Measurements from ENCODE around the gene RNF32.
"Not testable (repeated sequence)": the region's sequence is repeated elsewhere in the genome, so short reads cannot be mapped to it uniquely, and the experiment has no call there.

The RNF32 gene

DNA sequence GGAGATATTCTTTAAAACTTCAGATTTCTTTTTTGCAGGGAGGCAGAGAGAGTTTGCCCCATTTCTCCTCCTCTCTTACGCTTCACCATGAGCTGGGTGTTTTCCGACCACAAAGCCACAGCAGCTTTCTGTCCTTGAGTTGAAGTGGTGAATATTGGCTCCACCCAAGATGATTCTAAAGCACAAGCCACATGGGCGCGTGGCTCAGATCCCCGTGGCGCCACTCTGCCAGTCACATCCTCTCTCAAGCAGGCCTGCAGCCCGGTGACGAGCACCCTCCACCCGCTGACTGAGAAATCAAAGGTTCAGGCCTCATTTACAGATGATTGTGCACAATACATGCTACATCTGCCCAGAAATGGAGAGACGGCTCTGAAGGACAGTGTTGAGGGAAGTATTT is 27.6 kb upstream of the RNF32 start:
- in situ Hi-C loops (cut with MboI; ENCODE audit: low sequenced_read_pairs), result no loop called here

DNA sequence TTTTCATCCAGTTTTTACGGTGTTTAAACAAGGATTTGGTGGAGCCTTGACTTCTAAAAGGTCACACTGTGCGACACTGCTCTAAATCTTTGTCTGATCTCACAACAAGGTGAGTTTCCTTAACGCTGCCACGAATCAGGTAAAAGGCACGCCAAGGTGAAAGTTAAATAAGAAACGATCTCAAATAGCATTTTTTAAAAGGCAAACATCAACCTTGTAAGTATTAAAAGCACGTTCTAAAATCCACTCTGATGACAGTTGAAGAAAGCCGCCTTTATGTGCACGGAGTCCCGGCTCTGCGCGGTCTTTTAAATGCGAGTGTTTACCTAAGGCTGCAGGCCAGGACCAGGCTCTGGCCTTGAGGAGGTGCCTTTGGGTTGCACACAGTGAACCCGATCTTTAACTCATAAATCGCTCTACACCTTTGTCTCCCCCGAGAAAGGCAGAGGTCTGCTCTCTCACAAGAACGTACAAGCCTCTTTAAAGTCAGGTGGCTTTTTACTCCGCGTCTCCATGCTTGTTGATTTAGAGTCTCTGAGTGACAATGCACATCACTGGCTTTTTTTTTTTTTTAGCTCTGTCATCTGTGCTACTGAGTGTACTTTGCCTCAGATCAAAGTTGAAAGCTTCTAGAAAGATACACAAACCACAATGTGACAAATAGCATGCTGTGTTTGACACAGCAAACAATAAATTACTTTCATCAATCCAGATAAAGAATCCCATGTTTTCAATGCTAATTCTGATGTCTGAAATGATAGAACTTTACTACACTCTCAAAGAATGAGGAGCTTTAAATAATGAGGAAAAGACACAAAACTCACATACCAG is 25.9 kb upstream of the RNF32 start:
- in situ Hi-C loops (cut with MboI; ENCODE audit: low sequenced_read_pairs), result no loop called here

DNA sequence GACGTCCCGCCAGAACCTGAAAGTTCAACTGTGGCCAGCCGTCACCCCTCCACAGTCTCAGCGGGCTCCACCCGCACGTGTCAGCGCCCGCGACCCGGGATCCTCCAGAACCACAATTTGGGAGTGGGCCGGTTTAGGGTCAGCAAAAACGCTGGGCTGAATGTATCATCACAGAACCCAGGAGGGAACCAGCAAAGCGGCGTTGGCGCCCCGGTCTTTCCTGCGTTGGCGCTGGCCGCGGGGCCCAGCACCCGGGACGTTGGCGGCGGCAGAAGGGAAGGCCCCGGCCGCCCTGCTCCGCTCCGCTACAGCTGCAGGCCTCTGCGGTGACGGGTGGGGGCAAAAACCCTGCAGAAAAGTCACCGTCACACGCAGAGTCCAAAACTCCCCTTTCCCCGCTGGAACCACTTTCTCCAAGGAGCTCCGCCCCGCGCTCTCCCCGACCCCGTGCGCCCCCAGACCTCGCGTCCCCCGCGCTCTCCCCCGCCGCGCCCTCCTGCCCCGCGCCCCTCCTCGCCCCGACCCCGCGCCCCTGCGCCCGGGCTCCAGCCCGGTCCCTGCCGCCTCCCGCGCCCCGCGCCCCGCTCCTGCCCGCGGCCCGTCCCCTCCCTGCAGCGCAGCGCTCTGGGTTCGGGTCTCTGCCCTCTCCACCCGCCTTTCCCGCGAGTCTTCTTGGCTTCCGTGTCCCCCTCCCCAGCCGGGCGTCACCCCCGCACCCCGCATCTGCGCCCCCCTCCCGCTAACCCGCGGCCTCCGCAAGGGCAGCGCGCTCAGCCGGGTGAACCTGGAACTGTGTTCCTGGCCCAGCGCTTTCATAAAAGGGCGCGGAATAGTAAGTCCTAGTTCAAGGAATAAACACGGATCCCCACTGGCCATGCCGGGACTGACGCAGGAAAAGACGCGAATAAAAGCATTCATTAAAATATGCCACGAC is 24.0 kb upstream of the RNF32 start:
- in situ Hi-C loops (cut with MboI; ENCODE audit: low sequenced_read_pairs), result no loop called here

DNA sequence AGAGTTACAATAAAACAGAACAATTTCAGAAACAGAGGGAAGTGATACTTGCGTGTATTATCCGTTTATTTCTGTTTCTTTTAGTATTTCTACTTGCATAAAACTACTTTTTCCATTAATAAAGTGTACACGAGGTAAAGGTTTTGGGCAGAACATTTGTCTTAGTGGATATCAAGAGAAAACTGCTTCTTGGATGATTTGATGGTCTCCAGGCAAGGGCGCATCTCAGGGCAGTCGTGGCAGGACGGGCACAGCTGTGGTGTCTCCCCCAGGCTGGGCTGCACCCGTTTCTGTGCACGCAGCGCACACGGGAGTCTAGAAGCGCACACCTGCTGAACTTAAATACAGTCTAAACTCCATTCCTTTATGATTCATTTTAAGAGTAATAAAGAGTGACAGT is 23.4 kb upstream of the RNF32 start:
- in situ Hi-C loops (cut with MboI; ENCODE audit: low sequenced_read_pairs), result no loop called here

DNA sequence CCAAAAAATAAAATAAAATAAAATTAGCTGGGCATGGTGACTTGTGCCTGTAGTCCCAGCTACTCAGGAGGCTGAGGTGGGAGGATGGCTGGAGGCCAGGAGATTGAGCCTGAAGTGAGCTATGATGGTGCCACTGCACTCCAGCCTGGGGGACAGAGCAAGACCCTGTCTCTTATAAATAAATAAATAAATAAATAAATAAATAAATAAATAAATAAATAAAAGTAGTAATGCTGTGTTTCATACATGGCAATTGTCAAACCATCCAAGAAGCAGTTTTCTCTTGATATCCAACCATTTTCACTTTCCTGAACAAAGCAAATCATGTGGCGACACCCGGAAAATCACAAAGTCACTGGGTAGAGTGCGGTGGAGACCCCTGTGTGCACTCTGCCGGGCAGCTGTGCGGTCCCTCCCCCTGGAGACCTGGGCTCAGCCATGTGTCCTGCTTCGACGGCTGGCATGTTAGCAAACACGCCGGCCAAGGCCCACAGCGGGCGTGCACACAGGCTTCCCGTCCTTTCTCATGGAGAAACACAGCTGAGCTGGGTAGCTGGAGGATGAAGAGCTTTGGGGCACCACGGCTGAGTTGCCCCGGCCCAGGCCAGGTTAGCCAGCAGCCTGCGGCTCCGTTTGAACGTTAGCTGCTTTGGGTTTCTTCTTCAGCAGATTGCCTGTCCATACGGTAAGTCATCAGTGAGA is 22.3 kb upstream of the RNF32 start:
- in situ Hi-C loops (cut with MboI; ENCODE audit: low sequenced_read_pairs), result no loop called here

DNA sequence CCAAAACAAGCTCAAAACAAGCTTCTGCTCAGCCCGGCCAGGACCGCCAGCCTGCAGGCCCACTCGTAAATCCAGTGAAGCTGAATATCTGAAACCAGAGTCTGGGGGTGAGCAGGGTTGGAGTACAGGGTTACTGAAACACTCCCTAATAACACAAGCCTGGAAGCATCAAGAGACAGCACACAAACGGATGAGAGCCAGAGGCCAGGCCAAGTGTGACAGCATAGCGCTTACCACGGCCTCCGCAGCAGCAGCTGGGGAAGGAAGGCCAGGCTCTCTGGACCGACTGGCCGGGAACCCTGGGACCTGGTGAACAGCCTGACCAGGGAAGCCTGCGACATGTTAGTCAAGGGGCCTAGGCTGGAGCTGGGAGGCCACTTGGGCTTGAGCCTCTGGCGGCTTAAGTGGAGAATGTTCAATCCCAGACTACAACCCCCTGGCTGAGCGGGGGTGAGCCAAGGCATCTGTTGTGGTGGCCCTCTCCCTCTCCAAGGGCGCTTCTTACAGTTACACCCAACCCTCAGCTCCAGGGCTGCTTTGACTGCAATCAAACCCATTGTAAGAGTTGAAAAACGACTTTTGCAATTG is 21.7 kb upstream of the RNF32 start:
- in situ Hi-C loops (cut with MboI; ENCODE audit: low sequenced_read_pairs), result no loop called here

DNA sequence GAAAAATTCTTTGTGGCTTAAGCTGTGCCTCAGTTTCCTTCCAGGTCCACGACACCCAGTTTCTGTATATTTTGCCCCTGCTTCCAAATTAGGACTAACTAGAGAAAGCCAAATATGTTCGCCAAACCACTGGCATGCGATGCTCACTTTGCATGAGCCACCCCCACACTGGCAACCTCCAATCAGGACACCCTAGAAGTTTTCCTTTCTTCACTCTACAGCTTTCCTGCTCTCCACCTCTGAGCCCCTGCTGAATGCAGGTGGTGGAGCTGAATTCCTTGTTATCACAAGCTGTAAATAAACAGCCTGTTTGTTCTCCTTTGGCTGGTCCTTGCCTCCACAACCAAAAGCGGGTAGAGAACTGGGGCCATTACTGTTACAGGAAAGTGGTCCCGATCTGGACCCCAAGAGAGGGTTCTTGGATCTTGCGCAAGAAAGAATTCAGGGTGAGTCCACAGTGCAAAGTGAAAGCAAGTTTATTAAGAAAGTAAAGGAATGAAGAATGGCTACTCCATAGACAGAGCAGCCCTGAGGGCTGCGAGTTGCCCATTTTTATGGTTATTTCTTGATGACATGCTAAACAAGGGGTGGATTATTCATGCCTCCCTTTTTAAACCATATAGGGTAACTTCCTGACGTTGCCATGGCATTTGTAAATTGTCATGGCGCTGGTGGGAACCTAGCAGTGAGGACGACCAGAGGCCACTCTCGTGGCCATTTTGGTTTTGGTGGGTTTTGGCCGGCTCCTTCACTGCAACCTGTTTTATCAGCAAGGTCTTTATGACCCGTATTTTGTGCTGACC is 20.9 kb upstream of the RNF32 start:
- in situ Hi-C loops (cut with MboI; ENCODE audit: low sequenced_read_pairs), result not testable (repeated sequence)

DNA sequence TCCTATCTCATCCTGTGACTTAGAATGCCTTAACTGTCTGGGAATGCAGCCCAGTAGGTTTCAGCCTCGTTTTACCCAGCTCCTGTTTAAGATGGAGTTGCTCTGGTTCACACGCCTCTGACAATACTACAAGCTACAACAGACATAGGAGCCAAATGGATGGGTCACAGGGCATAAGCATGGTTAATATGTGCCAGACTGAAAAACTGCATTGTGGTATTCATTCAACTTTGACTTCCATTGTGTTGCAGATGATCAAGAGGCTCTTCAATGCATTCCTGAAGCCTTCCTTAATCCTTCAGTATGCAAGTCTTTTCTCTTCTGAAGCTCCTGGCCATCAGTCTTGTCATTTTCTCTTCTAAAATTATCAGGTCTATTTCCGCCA is 20.3 kb upstream of the RNF32 start:
- in situ Hi-C loops (cut with MboI; ENCODE audit: low sequenced_read_pairs), result no loop called here

DNA sequence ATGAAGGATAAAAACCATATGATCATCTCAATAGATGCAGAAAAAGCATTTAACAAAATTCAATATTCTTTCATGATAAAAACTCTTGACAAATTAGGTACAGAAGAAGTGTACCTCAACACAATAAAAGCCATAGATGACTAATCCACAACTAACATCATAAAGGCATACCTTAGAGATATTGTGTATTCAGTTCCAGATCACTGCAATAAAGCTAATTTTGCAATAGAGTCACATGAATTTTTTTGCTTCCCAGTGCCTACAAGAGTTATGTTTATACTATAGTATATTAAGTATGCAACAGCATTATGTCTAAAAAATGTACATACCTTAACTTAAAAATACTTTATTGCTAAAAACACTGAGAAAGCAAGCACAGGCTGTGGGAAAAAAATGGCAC is 18.9 kb upstream of the RNF32 start:
- in situ Hi-C loops (cut with MboI; ENCODE audit: low sequenced_read_pairs), result no loop called here

DNA sequence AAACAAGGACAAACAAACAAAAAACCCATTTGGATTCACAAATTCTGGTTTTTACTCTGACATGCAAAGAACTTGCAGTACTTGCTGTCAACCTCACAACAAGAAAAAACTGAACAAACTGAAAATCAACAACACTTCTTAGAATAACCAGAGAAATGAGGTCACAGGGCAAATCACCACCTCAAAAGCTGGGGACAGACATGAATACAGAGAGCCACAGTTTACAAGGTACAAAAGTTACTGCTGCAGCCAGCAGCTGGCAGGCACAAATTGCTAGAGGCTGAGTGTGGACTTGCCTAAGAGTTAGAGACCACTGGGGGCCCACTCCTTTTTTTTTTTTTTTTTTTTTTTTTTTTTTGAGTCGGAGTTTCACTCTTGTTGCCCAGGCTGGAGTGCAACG is 15.0 kb upstream of the RNF32 start:
- in situ Hi-C loops (cut with MboI; ENCODE audit: low sequenced_read_pairs), result no loop called here

DNA sequence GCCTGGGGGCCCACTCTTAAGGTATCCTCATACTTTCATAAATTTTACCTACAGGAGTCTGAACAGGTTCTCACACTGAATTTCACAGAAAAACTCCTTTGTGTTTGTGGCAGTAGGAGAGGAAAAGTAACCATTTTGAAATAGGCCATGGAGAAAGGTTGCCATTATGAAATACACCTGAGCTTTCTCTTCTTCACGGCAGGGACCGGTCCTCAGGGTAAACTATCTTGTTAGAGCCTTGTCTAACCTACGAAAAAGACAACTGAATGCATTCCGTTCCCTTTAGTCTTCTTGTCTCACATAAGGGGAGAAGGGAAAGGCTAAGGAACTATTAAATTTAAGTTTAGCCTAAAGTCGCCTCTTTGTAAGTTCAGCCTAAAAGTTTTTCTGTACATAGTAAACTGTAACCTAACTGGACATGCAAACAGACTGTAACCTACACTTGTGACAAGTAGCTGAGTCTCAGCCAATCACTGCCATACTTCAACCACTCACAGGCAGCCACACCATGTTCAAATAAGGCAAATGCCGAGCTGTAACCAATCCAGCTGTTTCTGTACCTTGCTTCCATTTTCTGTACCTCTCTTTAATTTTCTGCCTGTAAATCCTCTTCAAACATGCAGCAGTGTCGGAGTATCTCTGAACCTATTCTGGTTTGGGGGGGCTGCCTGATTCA is 14.2 kb upstream of the RNF32 start:
- in situ Hi-C loops (cut with MboI; ENCODE audit: low sequenced_read_pairs), result no loop called here

DNA sequence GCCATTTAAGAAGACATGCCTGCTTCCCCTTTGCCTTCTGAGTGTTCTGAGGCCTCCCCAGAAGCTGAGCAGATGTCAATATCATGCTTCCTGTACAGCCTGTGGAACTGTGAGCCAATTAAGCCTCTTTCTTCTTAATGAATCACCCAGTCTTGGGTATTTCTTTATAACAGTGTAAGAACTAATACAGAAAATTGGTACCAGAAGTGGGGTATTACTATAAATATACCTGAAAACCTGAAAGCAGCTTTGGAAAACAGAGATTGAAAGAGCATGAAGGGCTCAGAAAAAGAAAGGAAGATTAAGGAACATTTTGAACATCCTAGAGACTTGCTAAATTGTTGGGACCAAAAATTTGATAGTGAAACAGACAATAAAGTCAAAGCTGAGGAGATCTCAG is 12.0 kb upstream of the RNF32 start:
- in situ Hi-C loops (cut with MboI; ENCODE audit: low sequenced_read_pairs), result no loop called here

DNA sequence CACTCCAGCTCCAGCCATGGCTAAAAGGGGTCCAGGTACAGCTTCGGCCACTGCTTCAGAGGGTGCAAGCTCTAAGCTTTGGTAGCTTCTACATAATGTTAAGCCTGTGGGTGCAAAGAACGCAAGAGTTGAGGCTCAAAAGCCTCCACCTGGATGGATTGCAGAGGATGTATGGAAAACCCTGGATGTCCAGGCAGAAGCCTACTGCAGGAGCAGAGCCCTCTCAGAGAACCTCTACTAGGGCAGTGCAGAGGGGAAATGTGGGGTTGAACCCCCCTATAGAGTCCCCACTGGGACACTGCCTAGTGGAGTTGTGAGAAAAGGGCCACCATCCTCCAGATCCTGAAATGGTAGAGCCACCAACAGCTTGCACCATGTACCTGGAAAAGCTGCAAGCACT is 10.7 kb upstream of the RNF32 start:
- in situ Hi-C loops (cut with MboI; ENCODE audit: low sequenced_read_pairs), result no loop called here

DNA sequence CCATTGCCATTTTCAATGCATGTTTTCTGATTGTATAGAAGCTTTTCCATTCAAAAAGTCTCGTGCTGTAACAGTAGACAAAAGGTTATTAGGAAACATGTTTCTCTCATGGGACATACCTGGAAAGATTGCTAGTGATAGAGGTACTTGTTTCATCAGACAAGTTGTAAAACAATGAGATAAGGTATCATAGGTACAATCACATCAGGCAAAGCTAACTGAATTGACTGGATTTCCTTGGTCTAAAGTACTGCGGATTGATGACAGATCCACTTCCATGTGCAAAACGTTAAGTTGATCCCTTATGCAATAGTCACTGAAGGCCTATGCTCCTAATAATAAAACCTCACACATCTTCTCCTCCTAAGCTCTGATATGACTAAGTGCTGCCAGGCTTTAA is 6.5 kb upstream of the RNF32 start:
- in situ Hi-C loops (cut with MboI; ENCODE audit: low sequenced_read_pairs), result no loop called here

DNA sequence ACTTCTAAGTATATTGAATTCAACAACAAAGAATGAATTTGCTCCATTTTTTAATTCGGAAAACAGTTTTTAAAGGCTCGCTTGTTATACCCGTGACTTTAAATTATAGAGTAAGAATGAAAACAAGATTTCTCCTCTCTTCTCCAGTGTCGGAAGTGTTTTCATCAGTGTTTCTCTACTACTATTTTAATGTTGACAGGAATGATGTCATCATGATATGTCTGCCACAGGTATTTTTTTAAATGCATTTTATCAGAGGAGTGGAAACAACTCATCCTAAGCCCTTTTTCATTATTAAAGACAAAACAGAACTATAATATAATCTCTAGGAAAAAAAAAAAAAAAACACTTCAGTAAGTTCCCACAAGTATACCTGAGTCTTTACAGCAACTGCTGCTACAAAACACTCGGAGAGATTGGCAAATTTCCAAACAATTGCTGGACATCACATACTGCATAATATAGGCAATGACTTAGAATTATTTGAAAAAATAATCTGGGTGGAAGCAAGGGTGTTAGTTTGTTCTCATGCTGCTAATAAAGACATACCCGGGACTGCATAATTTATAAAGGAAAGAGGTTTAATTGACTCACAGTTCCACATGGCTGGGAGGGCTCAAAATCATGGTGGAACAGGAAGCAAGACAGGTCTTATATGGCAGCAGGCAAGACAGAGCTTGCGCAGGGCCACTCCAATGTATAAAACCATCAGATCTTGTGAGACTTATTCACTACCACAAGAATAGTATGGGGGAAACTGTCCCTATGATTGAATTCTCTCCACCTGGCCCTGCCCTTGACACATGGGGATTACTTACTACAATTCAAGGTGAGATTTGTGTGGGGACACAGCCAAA is 4.8 kb upstream of the RNF32 start:
- in situ Hi-C loops (cut with MboI; ENCODE audit: low sequenced_read_pairs), result no loop called here

DNA sequence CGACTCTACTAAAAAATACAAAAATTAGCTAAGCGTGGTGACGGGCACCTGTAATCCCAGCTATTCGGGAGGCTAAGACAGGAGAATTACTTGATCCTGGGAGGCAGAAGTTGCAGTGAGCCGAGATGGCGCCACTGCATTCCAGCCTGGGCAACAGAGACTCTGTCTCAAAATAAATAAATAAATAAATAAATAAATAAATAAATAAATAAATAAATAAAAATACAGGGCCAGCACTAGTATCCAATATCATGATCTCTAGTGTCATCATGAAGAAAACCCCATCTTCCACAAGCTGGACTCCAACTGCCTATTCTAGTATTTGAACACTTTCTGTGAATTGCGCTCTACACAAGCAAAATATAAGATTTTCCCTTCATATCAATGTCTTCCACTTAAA is 3.5 kb upstream of the RNF32 start:
- in situ Hi-C loops (cut with MboI; ENCODE audit: low sequenced_read_pairs), result not testable (repeated sequence)

DNA sequence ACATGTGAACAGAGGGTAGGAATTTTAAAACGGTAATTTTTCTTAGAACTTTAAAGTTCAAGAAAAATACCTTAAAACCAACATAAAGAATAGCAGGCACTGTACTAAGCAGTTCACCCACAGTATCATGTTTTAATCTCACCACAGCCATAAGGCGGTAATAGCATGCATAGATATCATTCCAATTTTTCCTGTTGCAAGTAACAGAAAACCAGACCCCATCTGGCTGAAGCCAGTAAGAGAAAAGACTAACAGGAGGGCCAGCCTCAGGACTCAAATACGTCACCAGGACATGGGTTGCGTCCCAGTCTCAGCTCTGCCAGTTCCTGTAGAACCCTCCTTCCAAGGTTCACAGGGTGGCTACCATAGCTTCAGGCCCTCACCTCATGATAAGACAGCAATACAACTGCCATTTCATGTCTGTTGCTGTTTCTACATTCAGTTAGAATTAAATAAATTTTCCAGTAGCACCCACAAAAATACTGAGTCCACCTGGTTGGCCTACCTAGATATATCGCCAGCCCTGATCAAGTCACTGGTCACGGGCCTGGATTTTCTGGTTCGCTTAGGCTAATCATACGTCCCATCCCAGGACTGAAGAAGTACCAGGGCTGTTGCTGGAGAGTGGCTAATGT is 2.0 kb upstream of the RNF32 start:
- in situ Hi-C loops (cut with MboI; ENCODE audit: low sequenced_read_pairs), result no loop called here

Data from HL-60/S4 treated with phorbol 12-myristate 13-acetate at 8.2 ng/mL for 4 days and 3 days (cell line).